OCI-M2 (cell line): ENCODE measurements around the gene AUTS2.

ENCODE experiments used
- DNase-seq: peaks from one replicate; lab custom pipeline; 2025; ENCODE audit not compliant: unreplicated experiment; lab: John Stamatoyannopoulos, UW

AUTS2 gene

DNA sequence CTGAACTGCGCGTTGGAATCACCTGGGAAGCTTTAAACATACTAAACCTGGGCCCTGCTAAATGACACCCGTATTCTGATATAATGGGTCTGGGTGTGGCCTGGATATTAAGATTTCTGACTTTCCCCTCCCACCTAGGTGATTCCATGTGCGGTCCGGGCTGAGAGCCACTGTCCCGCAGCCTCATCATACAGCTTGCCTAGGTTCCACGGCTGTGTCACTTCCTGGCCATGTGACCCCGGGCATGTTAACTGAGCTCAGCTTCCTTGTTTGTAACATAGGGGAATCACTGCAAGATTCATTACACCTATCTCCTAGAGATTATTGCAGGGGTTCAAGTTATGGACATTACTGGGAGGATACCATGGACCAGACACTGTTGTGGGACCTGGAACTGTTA lies 1061.0 kb downstream of the AUTS2 start:
- DNase-seq = no peak

GRCh38 chr7:70660154-70660818 lies 1062.0 kb downstream of the AUTS2 start:
- no peak for DNase-seq

- no peak for DNase-seq
Measured at GRCh38 chr7:70660819-70661191, 1062.5 kb downstream of the AUTS2 start.

DNA sequence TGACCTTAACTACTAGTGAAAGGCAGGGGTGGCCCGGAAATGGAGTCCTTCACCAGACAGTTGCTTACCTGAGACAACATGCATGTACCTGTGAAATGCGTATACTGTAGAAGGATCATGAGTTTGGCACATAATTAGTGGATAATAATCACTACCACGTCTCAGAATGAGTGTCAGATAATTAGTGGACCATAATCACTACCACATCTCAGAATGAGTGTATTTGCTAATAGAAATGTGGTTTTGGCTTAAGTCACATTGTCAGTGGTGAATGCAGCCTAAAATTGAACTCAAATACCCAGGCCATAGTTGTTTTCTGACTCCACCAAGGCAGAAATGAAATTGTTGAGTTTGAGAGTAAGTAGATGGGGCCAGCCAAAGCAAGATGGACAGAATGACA lies 1065.4 kb downstream of the AUTS2 start:
- DNase-seq = no peak

- no peak for DNase-seq
Measured at GRCh38 chr7:70665997-70666396, 1067.7 kb downstream of the AUTS2 start.

DNA sequence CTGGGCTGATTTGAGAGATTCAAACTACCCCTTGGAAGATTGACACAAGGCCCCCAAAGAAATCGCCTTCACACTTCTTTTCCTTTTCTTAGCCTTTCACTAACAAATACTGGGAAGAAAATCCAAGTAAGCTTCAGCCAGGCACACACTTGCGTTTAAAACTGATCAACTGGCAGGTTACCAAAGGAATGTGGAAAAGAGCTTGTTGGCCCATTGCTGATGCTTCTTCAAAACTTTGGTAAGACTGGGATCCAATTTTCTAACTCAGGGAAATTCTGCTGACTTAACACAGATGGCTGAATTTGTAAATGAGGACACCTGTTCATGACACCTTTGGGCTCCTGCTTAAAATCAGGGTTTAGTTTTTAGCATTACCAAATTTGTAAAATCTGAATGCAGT lies 1069.1 kb downstream of the AUTS2 start:
- no peak for DNase-seq

DNA sequence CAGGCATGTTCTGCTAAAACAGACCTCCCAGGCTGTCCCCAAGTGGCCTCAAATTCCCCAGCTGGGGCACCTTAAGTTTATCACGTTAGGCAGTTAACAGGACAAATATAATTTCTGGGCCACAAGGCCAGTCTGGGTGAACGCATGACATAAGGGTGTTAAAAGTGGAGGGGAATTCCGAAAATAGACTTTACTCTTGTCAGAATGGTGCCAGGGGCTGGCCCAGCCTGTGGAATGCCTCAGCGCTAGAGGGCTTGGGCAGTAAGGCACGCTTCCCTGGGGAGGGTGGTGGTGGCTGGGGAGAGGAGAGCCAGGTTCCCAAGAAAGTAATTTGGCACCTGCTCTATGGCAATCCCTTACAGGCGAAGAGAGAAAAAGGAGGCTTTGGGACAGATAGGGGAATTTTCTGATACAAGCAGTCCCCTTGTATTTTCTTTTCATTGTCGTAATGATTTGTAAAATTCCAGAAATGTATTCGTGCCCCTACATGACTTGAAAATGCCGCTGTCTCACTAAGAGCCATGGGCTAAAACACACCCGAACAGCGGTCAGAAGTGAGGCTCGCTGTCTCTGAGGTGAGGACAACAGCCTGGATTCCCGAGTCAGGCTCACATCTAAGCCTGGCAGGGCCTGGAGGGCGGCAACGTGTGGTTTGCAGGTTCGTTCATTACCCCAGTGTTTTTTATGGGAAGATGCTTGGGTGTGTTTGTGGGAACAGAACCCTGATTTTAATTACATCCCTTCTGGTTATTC lies 1070.5 kb downstream of the AUTS2 start:
- DNase-seq = no peak

DNA sequence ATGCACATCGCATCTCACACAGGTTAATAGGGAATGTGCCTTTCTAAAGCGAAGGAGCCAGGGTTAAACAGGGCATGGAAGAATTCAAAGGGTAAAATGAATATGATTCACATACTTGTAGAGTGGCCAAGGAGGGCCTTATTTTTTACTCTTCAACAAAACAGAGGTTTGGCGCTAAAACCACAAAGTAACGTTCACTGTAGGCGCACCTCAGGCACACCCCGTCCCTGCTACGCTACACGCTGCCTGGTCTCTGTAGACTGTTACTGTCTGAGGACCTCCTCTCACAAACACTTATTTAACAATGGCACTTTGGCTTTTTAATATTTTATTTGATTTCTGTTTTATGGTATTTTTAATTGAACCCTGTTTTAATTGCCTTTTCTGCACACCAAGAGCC lies 1071.6 kb downstream of the AUTS2 start:
- no peak for DNase-seq

DNA sequence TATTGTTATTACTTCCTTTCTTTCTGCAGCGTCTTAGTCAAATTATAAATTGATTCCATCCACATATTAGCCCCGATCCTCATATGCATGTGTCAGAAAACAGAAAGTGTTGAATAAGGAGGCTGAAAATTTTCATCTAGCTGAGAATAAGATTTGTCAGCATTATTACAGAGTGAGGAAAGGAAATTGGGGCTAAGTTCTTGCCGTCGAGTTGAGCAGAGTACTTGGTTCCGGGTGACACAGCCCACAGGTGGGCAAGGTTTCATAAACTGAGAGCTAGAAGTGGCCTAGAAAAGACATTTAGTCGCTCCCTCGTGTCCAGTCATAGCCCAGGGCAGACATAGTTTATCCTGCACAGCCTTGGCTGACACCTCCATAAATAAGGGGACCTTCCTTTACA lies 1072.0 kb downstream of the AUTS2 start:
- DNase-seq = no peak

DNA sequence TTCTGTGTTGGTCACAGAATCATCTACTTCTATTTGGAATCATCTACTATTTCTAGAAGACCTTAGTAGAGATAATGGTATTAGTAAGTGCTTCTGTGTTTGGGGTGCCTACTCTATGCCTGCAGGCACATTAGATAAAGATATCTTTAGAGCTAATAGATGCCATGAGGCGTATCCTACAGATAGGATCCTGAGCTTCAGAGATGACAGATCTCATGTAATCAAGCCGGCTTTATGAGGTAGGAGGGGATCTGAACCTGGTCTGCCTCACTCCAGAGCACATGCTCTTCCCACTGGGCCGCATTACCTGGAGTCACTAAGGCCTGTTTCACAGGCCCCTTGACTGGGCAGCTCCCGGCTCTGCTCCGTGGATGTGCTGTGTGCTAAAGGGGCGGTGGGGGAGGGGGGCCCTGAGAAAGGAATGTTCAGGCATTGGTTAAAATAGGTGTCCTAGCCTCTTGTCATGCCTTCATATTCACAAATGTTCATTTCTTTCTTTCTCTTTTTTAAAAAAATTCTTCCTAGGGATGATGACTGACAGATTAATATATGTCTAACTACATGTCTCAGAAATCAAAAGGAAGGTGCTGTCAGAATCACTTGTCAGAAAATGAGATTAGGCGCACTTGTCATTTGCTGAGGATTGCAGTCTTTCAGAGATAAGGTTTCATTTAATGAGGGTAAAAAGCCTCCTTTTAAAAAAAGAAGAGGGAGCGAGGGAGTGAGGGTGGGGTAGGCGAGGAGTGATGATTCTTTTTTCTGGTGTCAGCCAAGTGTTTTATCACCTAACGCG lies 1075.7 kb downstream of the AUTS2 start:
- DNase-seq = no peak

GRCh38 chr7:70674571-70675010 lies 1076.3 kb downstream of the AUTS2 start:
- no peak for DNase-seq

DNA sequence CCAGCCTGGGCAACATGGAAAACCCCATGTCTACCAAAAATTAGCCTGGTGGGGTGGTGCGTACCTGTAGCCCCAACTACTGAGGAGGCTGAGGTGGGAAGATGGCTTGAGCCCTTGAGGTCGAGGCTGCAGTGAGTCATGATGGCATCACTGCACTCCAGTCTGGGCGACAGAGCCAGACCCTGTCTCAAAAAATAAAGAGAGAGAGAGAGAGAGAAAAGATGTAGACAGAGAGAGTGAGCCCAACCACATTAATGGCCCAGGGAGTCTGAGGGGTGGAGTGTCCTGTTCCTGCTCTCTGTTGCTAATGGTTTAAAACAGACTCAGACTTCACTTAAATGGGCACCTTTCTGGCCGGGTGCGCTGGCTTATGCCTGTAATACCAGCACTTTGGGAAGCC lies 1078.0 kb downstream of the AUTS2 start:
- DNase-seq = no peak

GRCh38 chr7:70678621-70679251 lies 1080.5 kb downstream of the AUTS2 start:
- no peak for DNase-seq

- no peak for DNase-seq
Measured at GRCh38 chr7:70679661-70680060, 1081.4 kb downstream of the AUTS2 start.

GRCh38 chr7:70680306-70680705 lies 1082.0 kb downstream of the AUTS2 start:
- no peak for DNase-seq

DNA sequence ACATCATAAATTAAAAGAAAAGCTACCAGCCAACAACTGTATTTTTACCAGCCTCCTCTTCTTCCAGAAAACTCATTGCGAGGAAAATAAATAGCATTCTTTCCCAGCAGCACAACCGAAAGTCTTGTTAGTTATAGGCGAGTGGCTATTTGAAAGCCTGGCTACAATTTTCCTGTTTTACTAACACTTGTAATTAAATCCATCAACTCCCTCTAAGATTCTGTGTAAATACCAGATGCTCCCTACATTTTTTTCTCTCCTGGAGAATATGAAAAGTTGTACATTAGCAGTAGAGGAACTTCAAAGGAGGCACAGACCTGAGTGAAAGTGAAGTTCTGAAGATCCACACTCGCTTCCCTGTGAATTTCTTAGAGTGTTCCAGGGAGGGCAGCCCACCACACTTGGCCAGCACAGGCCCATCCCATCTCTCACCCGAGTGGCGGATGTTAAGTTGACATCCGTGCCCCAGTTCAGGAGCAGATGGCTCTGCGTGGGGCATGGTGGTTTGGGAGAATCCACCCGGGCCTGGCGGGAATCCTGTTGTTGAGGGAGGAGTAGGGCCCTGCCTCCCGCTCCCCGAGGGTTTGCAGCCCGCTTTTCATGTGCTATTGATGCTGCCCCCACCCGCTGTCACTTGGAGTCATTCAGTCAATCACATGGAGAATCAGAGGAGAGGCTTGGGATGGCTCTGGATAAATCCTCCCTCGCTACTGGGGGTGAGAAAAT lies 1082.6 kb downstream of the AUTS2 start:
- DNase-seq = no peak

- no peak for DNase-seq
Measured at GRCh38 chr7:70681469-70682350, 1083.4 kb downstream of the AUTS2 start.

GRCh38 chr7:70684173-70684572 lies 1085.9 kb downstream of the AUTS2 start:
- no peak for DNase-seq

DNA sequence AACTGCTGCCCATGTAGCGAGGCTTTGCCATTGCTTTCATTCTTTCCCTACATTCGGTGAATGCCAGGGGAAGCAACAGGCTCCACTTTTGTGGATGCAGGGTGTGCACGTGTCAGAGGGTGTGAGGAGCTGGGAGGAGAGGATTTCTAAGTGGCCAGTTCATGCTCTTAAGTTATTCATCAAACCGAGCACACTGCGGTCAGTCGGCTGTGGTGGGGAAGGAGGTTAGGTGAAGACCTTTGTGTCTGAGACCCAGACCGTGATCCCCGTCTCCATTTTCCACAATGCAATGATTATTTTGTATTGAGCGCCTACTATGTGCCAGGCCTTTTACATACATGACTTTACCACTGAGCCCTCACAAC lies 1095.0 kb downstream of the AUTS2 start:
- no peak for DNase-seq
